Adrenal gland (tissue), 12 donors: ENCODE data around the gene BCAS3. TPM values are rescaled to one million over a fixed set of nuclear protein-coding genes. Genes with fewer than 3 reads are reported as not detected.

Source experiments
- DNase-seq, 7 donors: peaks; one replicate each; pipeline ENCODE4 v3.0.0-alpha.2; 2019 to 2020
- H3K27ac ChIP-seq, 5 donors: fragments of 200-600 bp; sonication (generic) in 4 of 5; 1 replicate in 3 of 5; 2 replicates in 2 of 5; pipeline versions ENCODE4 v1.5.1 to v1.8.0; 2016 to 2020; ENCODE audit warnings: mild to moderate bottlenecking in 1 of 5
- H3K27me3 ChIP-seq: fragments of 200-600 bp; 2 replicates; pipeline ENCODE4 v1.8.0; 2021
- H3K36me3 ChIP-seq, 2 donors: fragments of 200-600 bp; replicated peaks in 1 of 2; 1 replicate in 1 of 2; 2 replicates in 1 of 2; pipeline versions ENCODE4 v1.5.1 to v1.8.0; 2018 to 2022
- H3K4me1 ChIP-seq, 2 donors: fragments of 200-600 bp; replicated peaks in 1 of 2; 1 replicate in 1 of 2; 2 replicates in 1 of 2; pipeline versions ENCODE4 v1.5.1 to v1.8.0; 2018 to 2021
- H3K4me3 ChIP-seq, 4 donors: fragments of 200-600 bp; sonication (generic) in 3 of 4; one replicate each; pipeline ENCODE4 v1.5.1; 2016 to 2018
- H3K9me3 ChIP-seq, 3 donors: fragments of 200-600 bp; sonication (generic) in 1 of 3; replicated peaks in 1 of 3; 1 replicate in 2 of 3; 2 replicates in 1 of 3; pipeline versions ENCODE4 v1.5.1 to v1.8.0; 2016 to 2021
- POLR2A ChIP-seq, 2 donors: fragments of 450-650 bp; IDR thresholded peaks; one replicate each; pipeline ENCODE4 v1.6.1; 2017; ENCODE audit warnings: antibody characterized with exemption in 2 of 2, mild to moderate bottlenecking in 2 of 2, moderate library complexity in 1 of 2
- WGBS, 4 donors: extraction: QIAGEN DNeasy Blood & Tissue Kit in 2 of 4; methylation state at CpG; one replicate each; pipeline versions ENCODE4 v1.1.5 to v1.1.7; 2013 to 2017; 5-methylcytosine and 5-hydroxymethylcytosine counted together
- intact Hi-C, 2 donors: fragments of 100-400 bp; cut with DNase I; formaldehyde crosslinking; loops; one replicate each; pipeline versions ENCODE4 v1.14.1 to v1.15.0; 2022 to 2023
- polyA plus RNA-seq, 3 donors: library from polyadenylated mRNA; stranded (reverse); fragments of 200-250 nt in 2 of 3; fragments of 350-450 nt in 1 of 3; fragmentation: Illumina TruSeq in 1 of 3; extraction: RNeasy Lipid Tissue Mini Kit (QIAGEN cat#74804) in 1 of 3; gene quantifications; one replicate each; pipeline ENCODE4 v1.2.3, GENCODE V29; 2013 to 2014
- total RNA-seq, 9 donors: library from RNA; depleted of rRNA in 4 of 9; stranded (reverse); fragments of >200 nt in 4 of 9; fragments of 120-200 nt in 1 of 9; fragmentation: NEBNext Ultra II Directional in 1 of 9; extraction: Animal tissue kit (Norgen Biotek cat#: 25700) in 1 of 9; gene quantifications; one replicate each; pipeline versions ENCODE4 v1.1.0 to v1.2.4, GENCODE V29; 2013 to 2023
- TF ChIP-seq, protein P1 (sequence below), 6 experiments: fragments of 450-650 bp in 4 of 6; fragments of 200-600 bp in 2 of 6; sonication (generic) in 1 of 6; IDR thresholded peaks; 1 replicate in 5 of 6; 2 replicates in 1 of 6; pipeline versions ENCODE4 v1.5.1 to v1.8.0; 2016 to 2021; ENCODE audit warnings: antibody characterized with exemption in 6 of 6, mild to moderate bottlenecking in 2 of 6, moderate library complexity in 1 of 6
- donor health status: healthy with polysubstance abuse.
- donor health status: Bipolar disorder and iron deficiency.
- donor health status: DM: yes; HTN: yes; CAD: no.
- donor health status: DM: no; HTN: no; CAD: no.
- donor health status: DM: no; HTN: no; CAD: no.
- donor health status: DM: yes; HTN: yes; CAD: no.

BCAS3 gene
- total and polyA plus RNA-seq, 12 donors, result 9.4 to 105 (median 29.0) TPM

DNA sequence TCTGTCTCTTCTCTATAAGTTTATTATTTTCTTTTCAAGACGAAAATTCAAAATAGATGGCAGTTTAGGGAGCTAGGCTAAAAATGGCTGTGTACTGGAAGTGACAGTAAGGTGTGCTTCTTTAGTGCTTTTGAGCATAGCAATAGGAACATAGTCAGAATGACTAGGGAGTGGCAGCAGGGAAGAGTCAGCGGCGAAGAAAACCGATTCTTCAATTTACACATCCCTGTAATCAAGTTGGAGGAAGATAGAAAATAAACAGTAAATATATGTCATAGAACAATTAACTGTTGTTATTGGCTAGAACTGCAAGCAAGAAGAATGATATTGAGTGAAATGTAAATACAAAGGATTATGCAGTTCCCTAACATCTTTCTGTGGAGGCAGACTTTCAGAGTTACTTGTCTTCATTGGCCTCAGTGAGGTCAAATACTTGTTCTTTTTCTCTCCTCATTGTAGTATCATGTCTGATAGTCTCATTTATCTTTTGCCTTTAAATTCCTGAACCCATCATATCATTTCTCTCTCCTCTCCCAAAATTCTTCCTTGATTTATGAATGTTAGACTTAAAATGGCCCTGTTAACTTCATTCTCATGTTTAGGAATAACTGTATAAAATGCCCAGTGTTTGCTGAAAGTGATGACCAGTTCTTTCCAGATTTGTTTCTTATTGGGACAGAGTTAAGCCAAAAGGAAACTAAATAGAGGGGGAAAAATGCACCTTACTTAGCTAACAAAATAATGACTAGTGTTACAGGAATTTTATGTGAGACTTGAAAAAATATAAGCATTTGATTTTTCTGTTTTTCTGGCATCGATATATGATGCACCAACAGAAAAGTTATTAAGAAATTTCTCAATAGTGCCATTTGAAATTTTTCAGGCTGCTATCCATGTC is 211.4 kb downstream of the BCAS3 start:
- Histone ChIP-seq H3K36me3 (no peaks in the 10 kb centered on the region), H3K27me3 (no peaks in the 10 kb centered on the region), H3K4me3 (no peak overlapping the region), H3K9me3 (no peaks in the 10 kb centered on the region), H3K27ac (no peak overlapping the region), H3K4me1 (peaks cover 0 to 3% of the 10 kb centered on the region in 2 donors)
- DNase-seq, result no peak
- TF ChIP-seq POLR2A (IDR thresholded peaks at IDR 0.05), result no peak
- TF ChIP-seq, protein P1, sequence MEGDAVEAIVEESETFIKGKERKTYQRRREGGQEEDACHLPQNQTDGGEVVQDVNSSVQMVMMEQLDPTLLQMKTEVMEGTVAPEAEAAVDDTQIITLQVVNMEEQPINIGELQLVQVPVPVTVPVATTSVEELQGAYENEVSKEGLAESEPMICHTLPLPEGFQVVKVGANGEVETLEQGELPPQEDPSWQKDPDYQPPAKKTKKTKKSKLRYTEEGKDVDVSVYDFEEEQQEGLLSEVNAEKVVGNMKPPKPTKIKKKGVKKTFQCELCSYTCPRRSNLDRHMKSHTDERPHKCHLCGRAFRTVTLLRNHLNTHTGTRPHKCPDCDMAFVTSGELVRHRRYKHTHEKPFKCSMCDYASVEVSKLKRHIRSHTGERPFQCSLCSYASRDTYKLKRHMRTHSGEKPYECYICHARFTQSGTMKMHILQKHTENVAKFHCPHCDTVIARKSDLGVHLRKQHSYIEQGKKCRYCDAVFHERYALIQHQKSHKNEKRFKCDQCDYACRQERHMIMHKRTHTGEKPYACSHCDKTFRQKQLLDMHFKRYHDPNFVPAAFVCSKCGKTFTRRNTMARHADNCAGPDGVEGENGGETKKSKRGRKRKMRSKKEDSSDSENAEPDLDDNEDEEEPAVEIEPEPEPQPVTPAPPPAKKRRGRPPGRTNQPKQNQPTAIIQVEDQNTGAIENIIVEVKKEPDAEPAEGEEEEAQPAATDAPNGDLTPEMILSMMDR (IDR thresholded peaks at IDR 0.05), result no peak
- WGBS, 4 donors, result 83 to 88% (median 85%) methylated on average over 5 of the region's 5 CpGs
- intact Hi-C loops, result no loop called here

DNA sequence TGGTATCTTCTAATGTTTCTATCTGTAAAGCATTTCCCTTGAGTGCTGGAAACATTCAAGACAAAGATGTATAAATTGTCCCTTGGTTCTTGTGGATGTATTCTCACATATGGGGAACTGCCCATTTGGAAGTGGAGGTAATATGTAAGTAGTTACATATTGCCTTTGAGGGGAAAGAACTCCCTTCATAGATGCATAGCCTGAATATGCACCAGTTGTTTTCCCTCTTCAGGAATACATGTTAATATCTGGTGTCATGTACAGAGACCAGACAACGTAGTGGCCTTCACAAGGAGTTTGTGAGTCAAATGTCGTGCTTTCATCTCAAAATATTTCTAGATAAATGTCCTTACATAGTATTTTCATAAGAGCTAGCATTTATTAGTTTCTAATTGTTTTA is 213.5 kb downstream of the BCAS3 start:
- H3K4me3 ChIP-seq, result no peak overlapping the region
- WGBS, 4 donors, result 56 to 78% (median 61%) methylated on average over 2 of the region's 2 CpGs
- no peak overlapping the region for H3K27ac ChIP-seq
- H3K36me3 ChIP-seq, result no peaks in the 10 kb centered on the region
- peaks cover 0 to 3% of the 10 kb centered on the region in 2 donors for H3K4me1 ChIP-seq
- no peaks in the 10 kb centered on the region for H3K9me3 ChIP-seq
- H3K27me3 ChIP-seq, result no peaks in the 10 kb centered on the region
- no peak for TF ChIP-seq POLR2A (IDR thresholded peaks at IDR 0.05)
- TF ChIP-seq, protein P1 (IDR thresholded peaks at IDR 0.05), result no peak
- intact Hi-C loops, result no loop called here
- no peak for DNase-seq

- intact Hi-C loops, result no loop called here
- TF ChIP-seq POLR2A (IDR thresholded peaks at IDR 0.05), result no peak
- TF ChIP-seq, protein P1 (IDR thresholded peaks at IDR 0.05), result no peak
- DNase-seq, result no peak
- no peak overlapping the region for H3K27ac ChIP-seq
- H3K27me3 ChIP-seq, result no peaks in the 10 kb centered on the region
- H3K9me3 ChIP-seq, result peaks cover 0 to 12% (median 0%) of the 10 kb centered on the region in 3 donors
- no peak overlapping the region for H3K4me3 ChIP-seq
- 95 to 99% (median 96%) methylated on average over 5 of the region's 5 CpGs for WGBS, 4 donors
- peaks cover 0 to 3% of the 10 kb centered on the region in 2 donors for H3K4me1 ChIP-seq
- no peaks in the 10 kb centered on the region for H3K36me3 ChIP-seq
These were observed 215.8 kb downstream of the BCAS3 start for GRCh38 chr17:60893475-60893874.

DNA sequence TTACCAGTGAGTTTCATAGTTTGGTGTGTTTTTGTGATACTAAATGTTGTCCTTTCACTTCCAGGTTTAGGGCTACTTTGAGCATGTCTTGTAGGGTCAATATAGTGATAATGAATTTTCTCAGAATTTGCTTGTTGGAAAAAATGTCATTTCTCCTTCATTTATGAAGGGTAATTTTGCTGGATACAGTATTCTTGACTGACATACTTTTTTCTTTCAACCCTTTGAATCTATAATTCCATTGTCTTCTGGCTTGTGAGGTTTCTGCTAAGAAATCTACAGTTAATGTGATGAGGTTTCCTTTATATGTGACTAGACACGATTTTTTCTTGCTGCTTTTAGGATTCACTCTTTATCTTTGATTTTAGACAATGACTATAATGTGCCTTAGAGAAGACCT is 219.3 kb downstream of the BCAS3 start:
- Histone ChIP-seq H3K4me1 (no peaks in the 10 kb centered on the region), H3K27me3 (no peaks in the 10 kb centered on the region), H3K36me3 (no peaks in the 10 kb centered on the region), H3K9me3 (peaks cover 0 to 12% (median 0%) of the 10 kb centered on the region in 3 donors), H3K27ac (no peak overlapping the region), H3K4me3 (no peak overlapping the region)
- TF ChIP-seq POLR2A (IDR thresholded peaks at IDR 0.05), result no peak
- TF ChIP-seq, protein P1 (IDR thresholded peaks at IDR 0.05), result no peak
- DNase-seq, result no peak
- intact Hi-C loops, result no loop called here
- 80 to 98% (median 93%) methylated on average over 1 of the region's 1 CpG for WGBS, 4 donors
